ENCODE results near the gene EPDR1. TPM values are rescaled to one million over a fixed set of nuclear protein-coding genes. Genes with fewer than 3 reads are reported as not detected.

Gene EPDR1
- total and polyA plus RNA-seq, 2 experiments from 2014 or later, result 4.4 to 13.8 TPM

DNA sequence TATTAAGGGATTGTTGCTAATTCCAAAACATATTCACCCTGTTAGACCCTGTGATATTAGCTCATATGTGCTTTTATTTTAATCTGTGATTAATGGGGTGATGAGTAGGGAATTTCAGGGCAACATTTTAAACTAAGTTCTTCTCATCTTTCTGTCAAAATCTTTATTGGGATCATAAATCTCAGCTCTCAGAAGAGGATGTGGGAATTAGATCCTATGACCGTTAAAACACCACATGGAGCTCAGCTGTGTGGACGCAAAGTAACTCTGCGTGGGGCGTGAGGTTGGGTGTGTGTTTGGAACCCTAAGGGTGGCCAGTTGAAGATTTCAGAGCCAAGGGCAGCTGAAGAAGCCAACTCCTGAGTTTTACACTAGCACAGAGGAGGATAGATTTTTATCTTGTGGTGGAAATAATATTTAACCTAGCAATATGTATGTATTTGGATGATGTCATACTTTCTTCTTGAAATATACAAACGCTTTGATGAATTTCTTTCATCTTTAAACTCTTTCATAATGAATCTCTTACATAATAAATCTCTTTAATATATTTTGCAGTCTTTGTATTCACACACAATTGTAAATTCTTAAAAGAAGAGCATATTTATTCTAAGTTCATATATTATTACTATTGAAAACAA lies 64.4 kb downstream of the EPDR1 start:
- Mint-ChIP-seq H3K27ac (no peak overlapping the region), H3K36me3 (ENCODE audit: low read depth) (no peaks in the 10 kb centered on the region), H3K4me1 (peaks cover 12% of the 10 kb centered on the region), H3K4me3 (no peak overlapping the region), H3K9me3 (no peaks in the 10 kb centered on the region), H3K27me3 (ENCODE audit: insufficient read depth, low read depth, poor library complexity) (peaks cover 2% of the 10 kb centered on the region)
- no peaks in the 10 kb centered on the region for H3F3A ChIP-seq (replicated peaks; ENCODE audit: low read depth)
- H3K36me3 ChIP-seq (ENCODE audit: insufficient read depth), result no peaks in the 10 kb centered on the region
- no peak overlapping the region for H3K4me3 ChIP-seq
- H4K20me1 ChIP-seq (replicated peaks; ENCODE audit: insufficient read depth), result no peaks in the 10 kb centered on the region
- no peaks in the 10 kb centered on the region for H3K27me3 ChIP-seq (ENCODE audit: insufficient read depth)
- H3K9me2 ChIP-seq (ENCODE audit: insufficient read depth), result peaks cover 6% of the 10 kb centered on the region
- DNase-seq (ENCODE audit: low spot score) (no peak), ATAC-seq (no peak)
- no peak overlapping the region for H3K4me2 ChIP-seq
- H2AFZ ChIP-seq, result no peak overlapping the region
- TF ChIP-seq JUNB (IDR thresholded peaks at IDR 0.05; ENCODE audit: unreplicated experiment) (no peak), ZNF331 (CRISPR knock-in tag; IDR thresholded peaks at IDR 0.05; ENCODE audit: low read depth) (no peak), EZH2 (IDR thresholded peaks at IDR 0.05; ENCODE audit: low read depth, unreplicated experiment) (no peak), CREB1 (CRISPR knock-in tag; IDR thresholded peaks at IDR 0.05; ENCODE audit: low read depth) (no peak), POLR2AphosphoS5 (IDR thresholded peaks at IDR 0.05; ENCODE audit: low read depth) (no peak), STAT1 (IDR thresholded peaks at IDR 0.05; ENCODE audit: unreplicated experiment) (no peak), NANOG (IDR thresholded peaks at IDR 0.05; ENCODE audit: borderline replicate concordance) (no peak)
- TF ChIP-seq, protein P1, sequence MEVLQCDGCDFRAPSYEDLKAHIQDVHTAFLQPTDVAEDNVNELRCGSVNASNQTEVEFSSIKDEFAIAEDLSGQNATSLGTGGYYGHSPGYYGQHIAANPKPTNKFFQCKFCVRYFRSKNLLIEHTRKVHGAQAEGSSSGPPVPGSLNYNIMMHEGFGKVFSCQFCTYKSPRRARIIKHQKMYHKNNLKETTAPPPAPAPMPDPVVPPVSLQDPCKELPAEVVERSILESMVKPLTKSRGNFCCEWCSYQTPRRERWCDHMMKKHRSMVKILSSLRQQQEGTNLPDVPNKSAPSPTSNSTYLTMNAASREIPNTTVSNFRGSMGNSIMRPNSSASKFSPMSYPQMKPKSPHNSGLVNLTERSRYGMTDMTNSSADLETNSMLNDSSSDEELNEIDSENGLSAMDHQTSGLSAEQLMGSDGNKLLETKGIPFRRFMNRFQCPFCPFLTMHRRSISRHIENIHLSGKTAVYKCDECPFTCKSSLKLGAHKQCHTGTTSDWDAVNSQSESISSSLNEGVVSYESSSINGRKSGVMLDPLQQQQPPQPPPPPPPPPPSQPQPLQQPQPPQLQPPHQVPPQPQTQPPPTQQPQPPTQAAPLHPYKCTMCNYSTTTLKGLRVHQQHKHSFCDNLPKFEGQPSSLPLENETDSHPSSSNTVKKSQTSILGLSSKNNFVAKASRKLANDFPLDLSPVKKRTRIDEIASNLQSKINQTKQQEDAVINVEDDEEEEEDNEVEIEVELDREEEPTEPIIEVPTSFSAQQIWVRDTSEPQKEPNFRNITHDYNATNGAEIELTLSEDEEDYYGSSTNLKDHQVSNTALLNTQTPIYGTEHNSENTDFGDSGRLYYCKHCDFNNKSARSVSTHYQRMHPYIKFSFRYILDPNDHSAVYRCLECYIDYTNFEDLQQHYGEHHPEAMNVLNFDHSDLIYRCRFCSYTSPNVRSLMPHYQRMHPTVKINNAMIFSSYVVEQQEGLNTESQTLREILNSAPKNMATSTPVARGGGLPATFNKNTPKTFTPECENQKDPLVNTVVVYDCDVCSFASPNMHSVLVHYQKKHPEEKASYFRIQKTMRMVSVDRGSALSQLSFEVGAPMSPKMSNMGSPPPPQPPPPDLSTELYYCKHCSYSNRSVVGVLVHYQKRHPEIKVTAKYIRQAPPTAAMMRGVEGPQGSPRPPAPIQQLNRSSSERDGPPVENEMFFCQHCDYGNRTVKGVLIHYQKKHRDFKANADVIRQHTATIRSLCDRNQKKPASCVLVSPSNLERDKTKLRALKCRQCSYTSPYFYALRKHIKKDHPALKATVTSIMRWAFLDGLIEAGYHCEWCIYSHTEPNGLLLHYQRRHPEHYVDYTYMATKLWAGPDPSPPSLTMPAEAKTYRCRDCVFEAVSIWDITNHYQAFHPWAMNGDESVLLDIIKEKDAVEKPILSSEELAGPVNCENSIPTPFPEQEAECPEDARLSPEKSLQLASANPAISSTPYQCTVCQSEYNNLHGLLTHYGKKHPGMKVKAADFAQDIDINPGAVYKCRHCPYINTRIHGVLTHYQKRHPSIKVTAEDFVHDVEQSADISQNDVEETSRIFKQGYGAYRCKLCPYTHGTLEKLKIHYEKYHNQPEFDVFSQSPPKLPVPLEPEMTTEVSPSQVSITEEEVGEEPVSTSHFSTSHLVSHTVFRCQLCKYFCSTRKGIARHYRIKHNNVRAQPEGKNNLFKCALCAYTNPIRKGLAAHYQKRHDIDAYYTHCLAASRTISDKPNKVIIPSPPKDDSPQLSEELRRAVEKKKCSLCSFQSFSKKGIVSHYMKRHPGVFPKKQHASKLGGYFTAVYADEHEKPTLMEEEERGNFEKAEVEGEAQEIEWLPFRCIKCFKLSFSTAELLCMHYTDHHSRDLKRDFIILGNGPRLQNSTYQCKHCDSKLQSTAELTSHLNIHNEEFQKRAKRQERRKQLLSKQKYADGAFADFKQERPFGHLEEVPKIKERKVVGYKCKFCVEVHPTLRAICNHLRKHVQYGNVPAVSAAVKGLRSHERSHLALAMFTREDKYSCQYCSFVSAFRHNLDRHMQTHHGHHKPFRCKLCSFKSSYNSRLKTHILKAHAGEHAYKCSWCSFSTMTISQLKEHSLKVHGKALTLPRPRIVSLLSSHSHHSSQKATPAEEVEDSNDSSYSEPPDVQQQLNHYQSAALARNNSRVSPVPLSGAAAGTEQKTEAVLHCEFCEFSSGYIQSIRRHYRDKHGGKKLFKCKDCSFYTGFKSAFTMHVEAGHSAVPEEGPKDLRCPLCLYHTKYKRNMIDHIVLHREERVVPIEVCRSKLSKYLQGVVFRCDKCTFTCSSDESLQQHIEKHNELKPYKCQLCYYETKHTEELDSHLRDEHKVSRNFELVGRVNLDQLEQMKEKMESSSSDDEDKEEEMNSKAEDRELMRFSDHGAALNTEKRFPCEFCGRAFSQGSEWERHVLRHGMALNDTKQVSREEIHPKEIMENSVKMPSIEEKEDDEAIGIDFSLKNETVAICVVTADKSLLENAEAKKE (CRISPR knock-in tag; IDR thresholded peaks at IDR 0.05), result no peak
- TF ChIP-seq, protein P2, sequence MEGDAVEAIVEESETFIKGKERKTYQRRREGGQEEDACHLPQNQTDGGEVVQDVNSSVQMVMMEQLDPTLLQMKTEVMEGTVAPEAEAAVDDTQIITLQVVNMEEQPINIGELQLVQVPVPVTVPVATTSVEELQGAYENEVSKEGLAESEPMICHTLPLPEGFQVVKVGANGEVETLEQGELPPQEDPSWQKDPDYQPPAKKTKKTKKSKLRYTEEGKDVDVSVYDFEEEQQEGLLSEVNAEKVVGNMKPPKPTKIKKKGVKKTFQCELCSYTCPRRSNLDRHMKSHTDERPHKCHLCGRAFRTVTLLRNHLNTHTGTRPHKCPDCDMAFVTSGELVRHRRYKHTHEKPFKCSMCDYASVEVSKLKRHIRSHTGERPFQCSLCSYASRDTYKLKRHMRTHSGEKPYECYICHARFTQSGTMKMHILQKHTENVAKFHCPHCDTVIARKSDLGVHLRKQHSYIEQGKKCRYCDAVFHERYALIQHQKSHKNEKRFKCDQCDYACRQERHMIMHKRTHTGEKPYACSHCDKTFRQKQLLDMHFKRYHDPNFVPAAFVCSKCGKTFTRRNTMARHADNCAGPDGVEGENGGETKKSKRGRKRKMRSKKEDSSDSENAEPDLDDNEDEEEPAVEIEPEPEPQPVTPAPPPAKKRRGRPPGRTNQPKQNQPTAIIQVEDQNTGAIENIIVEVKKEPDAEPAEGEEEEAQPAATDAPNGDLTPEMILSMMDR (conservative IDR thresholded peaks at IDR 0.05; ENCODE audit: low read depth in 2 of 2), result no peak
- TF ChIP-seq, protein P3, sequence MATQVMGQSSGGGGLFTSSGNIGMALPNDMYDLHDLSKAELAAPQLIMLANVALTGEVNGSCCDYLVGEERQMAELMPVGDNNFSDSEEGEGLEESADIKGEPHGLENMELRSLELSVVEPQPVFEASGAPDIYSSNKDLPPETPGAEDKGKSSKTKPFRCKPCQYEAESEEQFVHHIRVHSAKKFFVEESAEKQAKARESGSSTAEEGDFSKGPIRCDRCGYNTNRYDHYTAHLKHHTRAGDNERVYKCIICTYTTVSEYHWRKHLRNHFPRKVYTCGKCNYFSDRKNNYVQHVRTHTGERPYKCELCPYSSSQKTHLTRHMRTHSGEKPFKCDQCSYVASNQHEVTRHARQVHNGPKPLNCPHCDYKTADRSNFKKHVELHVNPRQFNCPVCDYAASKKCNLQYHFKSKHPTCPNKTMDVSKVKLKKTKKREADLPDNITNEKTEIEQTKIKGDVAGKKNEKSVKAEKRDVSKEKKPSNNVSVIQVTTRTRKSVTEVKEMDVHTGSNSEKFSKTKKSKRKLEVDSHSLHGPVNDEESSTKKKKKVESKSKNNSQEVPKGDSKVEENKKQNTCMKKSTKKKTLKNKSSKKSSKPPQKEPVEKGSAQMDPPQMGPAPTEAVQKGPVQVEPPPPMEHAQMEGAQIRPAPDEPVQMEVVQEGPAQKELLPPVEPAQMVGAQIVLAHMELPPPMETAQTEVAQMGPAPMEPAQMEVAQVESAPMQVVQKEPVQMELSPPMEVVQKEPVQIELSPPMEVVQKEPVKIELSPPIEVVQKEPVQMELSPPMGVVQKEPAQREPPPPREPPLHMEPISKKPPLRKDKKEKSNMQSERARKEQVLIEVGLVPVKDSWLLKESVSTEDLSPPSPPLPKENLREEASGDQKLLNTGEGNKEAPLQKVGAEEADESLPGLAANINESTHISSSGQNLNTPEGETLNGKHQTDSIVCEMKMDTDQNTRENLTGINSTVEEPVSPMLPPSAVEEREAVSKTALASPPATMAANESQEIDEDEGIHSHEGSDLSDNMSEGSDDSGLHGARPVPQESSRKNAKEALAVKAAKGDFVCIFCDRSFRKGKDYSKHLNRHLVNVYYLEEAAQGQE (IDR thresholded peaks at IDR 0.05; ENCODE audit: unreplicated experiment), result no peak
- H3K27ac ChIP-seq (ENCODE audit: low read depth), result no peak overlapping the region
- H3K4me1 ChIP-seq (ENCODE audit: insufficient read depth), result peaks cover 8% of the 10 kb centered on the region; the same call in 1 of the 2 replicates
- H3K79me2 ChIP-seq (replicated peaks; ENCODE audit: insufficient read depth), result no peaks in the 10 kb centered on the region
